SK-N-SH (cell line): ENCODE measurements around the gene DENND1A. TPM values are rescaled to one million over a fixed set of nuclear protein-coding genes. Genes with fewer than 3 reads are reported as not detected.

Experiments used
- CTCF ChIA-PET: fragments of 300-600, 350-600 bp; formaldehyde crosslinking; extraction: SDS; loops from one replicate; lab custom pipeline; 2021; lab: Yijun Ruan, JAX
- POLR2A ChIA-PET: fragments of 350-600 bp; sonication (Branson Sonifier 250); formaldehyde crosslinking; extraction: SDS; loops from one replicate; lab custom pipeline; 2020; ENCODE audit warnings: antibody characterized with exemption, inconsistent platforms; lab: Yijun Ruan, JAX
- DNase-seq: peaks from one replicate; pipeline ENCODE4 v3.0.0; 2012
- H2AFZ ChIP-seq: fragments of 200-600 bp; sonication (generic); 2 replicates; pipeline ENCODE4 v1.8.1; 2016; ENCODE audit warnings: antibody characterized with exemption, mild to moderate bottlenecking, low read depth
- H3F3A ChIP-seq: fragments of 200-600 bp; sonication (generic); replicated peaks from 2 replicates; pipeline ENCODE3; 2016; ENCODE audit warnings: antibody characterized with exemption, mild to moderate bottlenecking; ENCODE audit not compliant: insufficient read depth
- H3K27ac ChIP-seq, 2 experiments: fragments of 200-500 bp in 1 of 2; fragments of 200-600 bp in 1 of 2; sonication (Bioruptor generic) in 1 of 2; sonication (generic), shearing (Covaris generic) in 1 of 2; 2 replicates each; pipeline versions ENCODE4 v1.5.1 to v1.6.1; 2014 to 2016; ENCODE audit warnings: low read depth in 2 of 2, inconsistent platforms in 1 of 2, low read length in 1 of 2, mild to moderate bottlenecking in 1 of 2, mixed read lengths in 1 of 2
- H3K27me3 ChIP-seq: fragments of 200-600 bp; sonication (generic), shearing (Covaris generic); 2 replicates; pipeline ENCODE4 v1.6.1; 2016; ENCODE audit warnings: mixed run types; ENCODE audit not compliant: insufficient read depth
- H3K36me3 ChIP-seq, 2 experiments: fragments of 200-500 bp in 1 of 2; fragments of 200-600 bp in 1 of 2; sonication (Bioruptor generic) in 1 of 2; sonication (generic) in 1 of 2; replicated peaks in 1 of 2; 2 replicates each; pipeline versions ENCODE3 to v1.5.1; 2014 to 2016; ENCODE audit warnings: low read length in 1 of 2, mild to moderate bottlenecking in 1 of 2; ENCODE audit not compliant: insufficient read depth in 2 of 2, control insufficient read depth in 1 of 2
- H3K4me1 ChIP-seq, 2 experiments: fragments of 200-500 bp in 1 of 2; fragments of 200-600 bp in 1 of 2; sonication (Bioruptor generic) in 1 of 2; sonication (generic), shearing (Covaris generic) in 1 of 2; 2 replicates each; pipeline versions ENCODE4 v1.5.1 to v1.6.1; 2014 to 2016; ENCODE audit warnings: low read depth in 1 of 2, low read length in 1 of 2, mixed run types in 1 of 2; ENCODE audit not compliant: insufficient read depth in 2 of 2, control insufficient read depth in 1 of 2
- H3K4me2 ChIP-seq: fragments of 200-600 bp; sonication (generic), shearing (Covaris generic); 2 replicates; pipeline ENCODE4 v1.6.1; 2017; ENCODE audit warnings: mixed run types
- H3K4me3 ChIP-seq, 2 experiments: fragments of 200-500 bp in 1 of 2; fragments of 200-600 bp in 1 of 2; sonication (Bioruptor generic) in 1 of 2; sonication (generic), shearing (Covaris generic) in 1 of 2; 2 replicates each; pipeline versions ENCODE4 v1.5.1 to v1.8.1; 2014 to 2016; ENCODE audit warnings: low read depth in 2 of 2, inconsistent platforms in 1 of 2, low read length in 1 of 2, mild to moderate bottlenecking in 1 of 2, mixed read lengths in 1 of 2, moderate library complexity in 1 of 2
- H3K79me2 ChIP-seq: fragments of 200-600 bp; sonication (generic); 2 replicates; pipeline ENCODE4 v1.8.1; 2017; ENCODE audit warnings: mild to moderate bottlenecking; ENCODE audit not compliant: insufficient read depth
- H3K9ac ChIP-seq: fragments of 200-600 bp; sonication (generic); 2 replicates; pipeline ENCODE4 v1.6.1; 2017; ENCODE audit warnings: mixed run types
- H3K9me2 ChIP-seq: fragments of 200-600 bp; sonication (generic); 2 replicates; pipeline ENCODE4 v1.6.1; 2017; ENCODE audit warnings: mixed run types
- H3K9me3 ChIP-seq: fragments of 200-600 bp; sonication (generic); 2 replicates; pipeline ENCODE4 v1.6.1; 2017; ENCODE audit warnings: mixed run types, mild to moderate bottlenecking, moderate library complexity
- H4K20me1 ChIP-seq: fragments of 200-600 bp; sonication (generic); 2 replicates; pipeline ENCODE4 v1.6.1; 2017; ENCODE audit warnings: mild to moderate bottlenecking, mixed run types; ENCODE audit not compliant: insufficient read depth
- CHD2 ChIP-seq: fragments of 150-350 bp; IDR thresholded peaks from 2 replicates; pipeline ENCODE4 v1.6.1; 2018; ENCODE audit warnings: low read length; ENCODE audit not compliant: partially characterized antibody
- ELF1 ChIP-seq: IDR thresholded peaks from 2 replicates; pipeline ENCODE4 v1.4.0; 2012
- EP300 ChIP-seq, 2 experiments: IDR thresholded peaks; 2 replicates each; pipeline versions ENCODE4 v1.4.0 to v1.6.1; 2012; ENCODE audit warnings: borderline replicate concordance in 1 of 2, low read depth in 1 of 2, low read length in 1 of 2
- FOXJ3 ChIP-seq: sonication (generic); formaldehyde crosslinking; IDR thresholded peaks from 2 replicates; pipeline ENCODE4 v1.5.1; 2020; ENCODE audit warnings: mild to moderate bottlenecking, missing genetic modification reagents
- FOXM1 ChIP-seq: IDR thresholded peaks from 2 replicates; pipeline ENCODE4 v1.4.0; 2012; ENCODE audit warnings: low read depth, mild to moderate bottlenecking
- MXI1 ChIP-seq: IDR thresholded peaks from 2 replicates; pipeline ENCODE4 v1.6.1; 2012; ENCODE audit warnings: mild to moderate bottlenecking, low read depth, low read length, improper control_type of control experiment
- NRF1 ChIP-seq: IDR thresholded peaks from 2 replicates; pipeline ENCODE4 v1.6.1; 2012; ENCODE audit warnings: low read depth, mild to moderate bottlenecking, low read length
- POLR2AphosphoS5 ChIP-seq: IDR thresholded peaks from 2 replicates; pipeline ENCODE4 v1.6.1; 2012; ENCODE audit warnings: low read depth, low read length
- RAD21 ChIP-seq: IDR thresholded peaks from 2 replicates; pipeline ENCODE4 v1.6.1; 2012; ENCODE audit warnings: mild to moderate bottlenecking, low read length
- RCOR1 ChIP-seq: fragments of 150-350 bp; IDR thresholded peaks from 2 replicates; pipeline ENCODE4 v1.6.1; 2017; ENCODE audit warnings: antibody characterized with exemption, low read length
- RFX5 ChIP-seq: IDR thresholded peaks from 2 replicates; pipeline ENCODE4 v1.6.1; 2012; ENCODE audit warnings: mild to moderate bottlenecking, improper control_type of control experiment, low read length
- SIN3A ChIP-seq: IDR thresholded peaks from 2 replicates; pipeline ENCODE4 v1.6.1; 2012; ENCODE audit warnings: low read depth, mild to moderate bottlenecking, low read length, moderate library complexity, borderline replicate concordance
- SMC3 ChIP-seq: IDR thresholded peaks from 2 replicates; pipeline ENCODE4 v1.6.1; 2012; ENCODE audit warnings: low read depth, low read length, improper control_type of control experiment
- TCF12 ChIP-seq: IDR thresholded peaks from 2 replicates; pipeline ENCODE4 v1.4.0; 2012
- TEAD4 ChIP-seq: IDR thresholded peaks from 2 replicates; pipeline ENCODE4 v1.4.0; 2012; ENCODE audit warnings: mild to moderate bottlenecking, borderline replicate concordance; ENCODE audit not compliant: insufficient read depth
- WGBS: methylation state at CpG from one replicate; pipeline ENCODE4 v1.1.6; 2017; ENCODE audit warnings: low lambda C conversion rate; 5-methylcytosine and 5-hydroxymethylcytosine counted together
- polyA plus RNA-seq, 3 experiments: library from polyadenylated mRNA; depleted of rRNA; stranded (reverse); fragments of >200 nt; gene quantifications; 2 replicates each; pipeline ENCODE4 v1.2.3, GENCODE V29; 2012
- TF ChIP-seq, protein P1 (sequence below): fragments of 150-350 bp; IDR thresholded peaks from 2 replicates; pipeline ENCODE4 v1.6.1; 2017; ENCODE audit warnings: antibody characterized with exemption, low read length, low read depth, borderline replicate concordance
- TF ChIP-seq, protein P2 (sequence below): IDR thresholded peaks from 2 replicates; pipeline ENCODE4 v1.4.0; 2012; ENCODE audit warnings: low read depth, borderline replicate concordance
- TF ChIP-seq, protein P3 (sequence below): IDR thresholded peaks from 2 replicates; pipeline ENCODE4; 2012

DENND1A gene
- polyA plus RNA-seq, 1 of the 3 experiments (the other 2 are of a cell fraction), result 25.4 TPM

DNA sequence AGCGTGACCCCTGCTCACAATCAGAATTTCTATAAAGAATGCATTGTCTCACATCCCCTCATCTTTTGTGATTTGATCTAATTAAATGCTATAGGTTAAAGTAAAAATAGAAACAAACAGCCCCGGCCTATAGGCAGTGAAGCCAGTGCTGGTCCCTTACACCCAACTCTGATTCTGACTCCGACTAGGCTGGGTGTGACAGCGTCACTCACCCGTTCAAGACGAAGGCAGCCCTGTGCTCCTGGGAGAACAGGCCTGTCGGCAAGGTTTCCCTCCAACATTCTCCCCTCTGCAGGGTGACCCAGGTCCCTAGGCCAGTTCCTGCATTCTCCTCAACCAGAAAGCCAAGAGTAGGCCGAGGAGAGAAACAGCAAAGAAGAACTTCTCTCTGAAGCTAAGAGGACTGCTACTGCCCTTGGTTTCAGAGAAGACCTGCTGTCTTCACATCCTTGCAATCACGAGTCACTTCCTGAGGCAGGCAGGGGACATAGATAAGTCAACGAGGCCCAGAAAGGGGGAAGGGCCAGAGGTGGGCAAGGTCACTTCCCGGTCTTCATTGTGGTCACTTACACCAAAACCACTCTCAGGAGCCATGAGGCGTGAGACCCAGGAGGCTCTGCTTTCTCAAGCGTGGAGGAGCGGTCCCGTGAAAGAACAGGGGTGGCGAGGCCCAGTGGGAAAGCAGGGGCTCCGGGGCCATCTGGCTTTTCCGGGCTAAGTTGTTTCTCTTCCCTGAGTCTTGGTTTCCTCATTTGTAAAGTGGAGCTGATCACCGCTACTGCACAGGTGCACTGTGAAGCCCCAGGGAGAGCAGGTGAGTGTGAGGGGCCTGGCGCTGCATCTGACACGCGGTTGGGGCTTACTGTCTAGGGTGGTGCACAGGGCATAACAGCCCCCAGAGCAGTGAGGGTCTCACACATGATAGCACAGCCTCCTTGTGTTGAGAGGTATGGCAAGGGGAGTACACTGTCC lies 373.2 kb downstream of the DENND1A start:
- no peak for TF ChIP-seq NRF1
- no peak for TF ChIP-seq RCOR1
- H2AFZ ChIP-seq, result no peak overlapping the region
- no peak overlapping the region for H3K9ac ChIP-seq
- ChIA-PET POLR2A (no interaction called here), CTCF (interaction anchor here (1.0 kb wide), 1 partner anchor 10 kb away, joined by 3 read pairs; no protein-coding TSS in a partner anchor)
- H3K36me3 ChIP-seq, result peaks cover 0 to 16% of the 10 kb centered on the region in 2 experiments
- DNase-seq, result no peak
- no peak overlapping the region for H3K27ac ChIP-seq
- no peaks in the 10 kb centered on the region for H3K27me3 ChIP-seq
- H3K4me2 ChIP-seq, result no peak overlapping the region
- H3K79me2 ChIP-seq, result no peaks in the 10 kb centered on the region
- no peaks in the 10 kb centered on the region for H3F3A ChIP-seq
- no peaks in the 10 kb centered on the region for H3K4me1 ChIP-seq
- no peaks in the 10 kb centered on the region for H4K20me1 ChIP-seq
- H3K9me3 ChIP-seq, result no peaks in the 10 kb centered on the region
- no peak overlapping the region for H3K4me3 ChIP-seq
- H3K9me2 ChIP-seq, result no peaks in the 10 kb centered on the region
- 89% methylated on average over 17 of the region's 22 CpGs for WGBS

DNA sequence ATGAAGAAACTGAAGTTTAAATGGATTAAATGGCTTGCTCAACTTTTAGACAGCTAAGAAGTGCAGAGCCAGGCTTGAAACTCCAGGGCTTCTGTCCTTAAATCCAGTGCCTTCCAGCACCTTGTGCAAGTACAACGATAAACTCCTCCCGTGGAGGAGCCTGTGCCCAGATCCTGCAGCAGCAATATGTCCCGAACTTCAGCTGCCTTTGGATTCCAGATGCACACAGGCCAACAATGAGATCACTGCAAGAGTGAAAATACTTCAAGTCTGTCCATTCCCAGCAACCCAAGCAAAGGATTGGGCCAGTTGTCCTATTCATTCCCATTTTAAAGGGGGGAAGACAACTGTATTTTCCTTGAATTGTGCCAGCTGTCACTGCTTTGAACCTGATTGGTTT lies 374.3 kb downstream of the DENND1A start:
- WGBS, result 66% methylated on average over 3 of the region's 3 CpGs
- no peak for DNase-seq
- no peaks in the 10 kb centered on the region for H3K9me3 ChIP-seq
- no peaks in the 10 kb centered on the region for H3F3A ChIP-seq
- H3K36me3 ChIP-seq, result peaks cover 0 to 16% of the 10 kb centered on the region in 2 experiments
- TF ChIP-seq TEAD4 (no peak), CHD2 (no peak), MXI1 (no peak), EP300 (IDR thresholded peaks at IDR 0.05; ENCODE audit: borderline replicate concordance in 1 of 2, low read depth in 1 of 2, low read length in 1 of 2) (no peak), RFX5 (no peak), FOXJ3 (CRISPR knock-in tag) (no peak), ELF1 (no peak), POLR2AphosphoS5 (no peak), SMC3 (no peak), TCF12 (no peak), RAD21 (no peak), FOXM1 (no peak), SIN3A (no peak)
- TF ChIP-seq, protein P1, sequence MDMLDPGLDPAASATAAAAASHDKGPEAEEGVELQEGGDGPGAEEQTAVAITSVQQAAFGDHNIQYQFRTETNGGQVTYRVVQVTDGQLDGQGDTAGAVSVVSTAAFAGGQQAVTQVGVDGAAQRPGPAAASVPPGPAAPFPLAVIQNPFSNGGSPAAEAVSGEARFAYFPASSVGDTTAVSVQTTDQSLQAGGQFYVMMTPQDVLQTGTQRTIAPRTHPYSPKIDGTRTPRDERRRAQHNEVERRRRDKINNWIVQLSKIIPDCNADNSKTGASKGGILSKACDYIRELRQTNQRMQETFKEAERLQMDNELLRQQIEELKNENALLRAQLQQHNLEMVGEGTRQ, result no peak
- TF ChIP-seq, protein P2, sequence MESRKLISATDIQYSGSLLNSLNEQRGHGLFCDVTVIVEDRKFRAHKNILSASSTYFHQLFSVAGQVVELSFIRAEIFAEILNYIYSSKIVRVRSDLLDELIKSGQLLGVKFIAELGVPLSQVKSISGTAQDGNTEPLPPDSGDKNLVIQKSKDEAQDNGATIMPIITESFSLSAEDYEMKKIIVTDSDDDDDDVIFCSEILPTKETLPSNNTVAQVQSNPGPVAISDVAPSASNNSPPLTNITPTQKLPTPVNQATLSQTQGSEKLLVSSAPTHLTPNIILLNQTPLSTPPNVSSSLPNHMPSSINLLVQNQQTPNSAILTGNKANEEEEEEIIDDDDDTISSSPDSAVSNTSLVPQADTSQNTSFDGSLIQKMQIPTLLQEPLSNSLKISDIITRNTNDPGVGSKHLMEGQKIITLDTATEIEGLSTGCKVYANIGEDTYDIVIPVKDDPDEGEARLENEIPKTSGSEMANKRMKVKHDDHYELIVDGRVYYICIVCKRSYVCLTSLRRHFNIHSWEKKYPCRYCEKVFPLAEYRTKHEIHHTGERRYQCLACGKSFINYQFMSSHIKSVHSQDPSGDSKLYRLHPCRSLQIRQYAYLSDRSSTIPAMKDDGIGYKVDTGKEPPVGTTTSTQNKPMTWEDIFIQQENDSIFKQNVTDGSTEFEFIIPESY, result no peak
- TF ChIP-seq, protein P3, sequence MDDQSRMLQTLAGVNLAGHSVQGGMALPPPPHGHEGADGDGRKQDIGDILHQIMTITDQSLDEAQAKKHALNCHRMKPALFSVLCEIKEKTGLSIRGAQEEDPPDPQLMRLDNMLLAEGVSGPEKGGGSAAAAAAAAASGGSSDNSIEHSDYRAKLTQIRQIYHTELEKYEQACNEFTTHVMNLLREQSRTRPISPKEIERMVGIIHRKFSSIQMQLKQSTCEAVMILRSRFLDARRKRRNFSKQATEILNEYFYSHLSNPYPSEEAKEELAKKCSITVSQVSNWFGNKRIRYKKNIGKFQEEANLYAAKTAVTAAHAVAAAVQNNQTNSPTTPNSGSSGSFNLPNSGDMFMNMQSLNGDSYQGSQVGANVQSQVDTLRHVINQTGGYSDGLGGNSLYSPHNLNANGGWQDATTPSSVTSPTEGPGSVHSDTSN, result no peak
- H3K9ac ChIP-seq, result no peak overlapping the region
- no peaks in the 10 kb centered on the region for H3K27me3 ChIP-seq
- no peak overlapping the region for H3K27ac ChIP-seq
- H3K4me2 ChIP-seq, result no peak overlapping the region
- H3K4me3 ChIP-seq, result no peak overlapping the region
- H2AFZ ChIP-seq, result no peak overlapping the region
- no peaks in the 10 kb centered on the region for H3K4me1 ChIP-seq
- CTCF ChIA-PET, result no interaction called here
- POLR2A ChIA-PET, result no interaction called here
- no peaks in the 10 kb centered on the region for H4K20me1 ChIP-seq
- H3K79me2 ChIP-seq, result no peaks in the 10 kb centered on the region
- H3K9me2 ChIP-seq, result no peaks in the 10 kb centered on the region
